IMR-90 (cell line): Measurements from ENCODE around the gene CAMTA1. TPM values are rescaled to one million over a fixed set of nuclear protein-coding genes. Genes with fewer than 3 reads are reported as not detected.

Experiments used
- ATAC-seq: fragments of 200-7000 bp; cut with Tn5 transposase; 2 replicates; pipeline ENCODE4 v1.9.1; 2020; ENCODE audit warnings: low read depth, mild to moderate bottlenecking, moderate library complexity
- BruUV-seq: library from RNA; stranded (reverse); fragments of 400-500 nt; replicated peaks from 2 replicates; lab custom pipeline; 2021; lab: Mats Ljungman, UMichigan
- CTCF ChIA-PET: fragments of 300-600 bp; formaldehyde crosslinking; extraction: SDS; loops from one replicate; lab custom pipeline; 2021; ENCODE audit warnings: antibody characterized with exemption; lab: Yijun Ruan, JAX
- POLR2A ChIA-PET: fragments of 300-600 bp; sonication (Branson Sonifier 250); formaldehyde crosslinking; loops from one replicate; lab custom pipeline; 2022; ENCODE audit warnings: antibody characterized with exemption; ENCODE audit not compliant: unreplicated experiment; lab: Charles Lee
- DNase-seq: peaks from one replicate; pipeline ENCODE4 v3.0.0; 2013
- H2AFZ ChIP-seq: replicated peaks from 2 replicates; pipeline ENCODE3; 2013; ENCODE audit warnings: low read length, mild to moderate bottlenecking; ENCODE audit not compliant: poor library complexity
- H2AK5ac ChIP-seq: 2 replicates; pipeline ENCODE4 v1.6.1; 2013; ENCODE audit warnings: low read depth, low read length, inconsistent platforms
- H2AK9ac ChIP-seq: replicated peaks from 2 replicates; pipeline ENCODE3; 2013; ENCODE audit warnings: mild to moderate bottlenecking, low read depth, low read length, moderate library complexity; ENCODE audit not compliant: poor library complexity
- H2BK120ac ChIP-seq: 2 replicates; pipeline ENCODE4 v1.6.1; 2013; ENCODE audit warnings: low read depth, low read length, inconsistent platforms
- H2BK15ac ChIP-seq: 3 replicates; pipeline ENCODE4 v1.6.1; 2013; ENCODE audit warnings: low read depth, low read length, inconsistent platforms
- H2BK20ac ChIP-seq: 2 replicates; pipeline ENCODE4 v1.6.1; 2013; ENCODE audit warnings: low read depth, mild to moderate bottlenecking, inconsistent platforms, low read length, moderate library complexity
- H2BK5ac ChIP-seq: 2 replicates; pipeline ENCODE4 v1.6.1; 2013; ENCODE audit warnings: mild to moderate bottlenecking, low read depth, low read length, inconsistent platforms; ENCODE audit not compliant: poor library complexity, severe bottlenecking
- H3K14ac ChIP-seq: replicated peaks from 2 replicates; pipeline ENCODE4 v1.6.1; 2013; ENCODE audit warnings: low read depth, low read length, inconsistent platforms
- H3K18ac ChIP-seq: 2 replicates; pipeline ENCODE4 v1.6.1; 2013; ENCODE audit warnings: low read depth, low read length, control low read depth
- H3K23ac ChIP-seq: 2 replicates; pipeline ENCODE4 v1.6.1; 2013; ENCODE audit warnings: low read depth, low read length, inconsistent platforms
- H3K27ac ChIP-seq: 2 replicates; pipeline ENCODE4 v1.5.1; 2013; ENCODE audit warnings: mild to moderate bottlenecking, control low read depth, low read length; ENCODE audit not compliant: insufficient read depth
- H3K27me3 ChIP-seq: 2 replicates; pipeline ENCODE4 v1.6.1; 2013; ENCODE audit warnings: low read length; ENCODE audit not compliant: control insufficient read depth, insufficient read depth
- H3K36me3 ChIP-seq: 2 replicates; pipeline ENCODE4 v1.6.1; 2013; ENCODE audit warnings: low read length, mixed read lengths; ENCODE audit not compliant: control insufficient read depth, insufficient read depth
- H3K4ac ChIP-seq: 2 replicates; pipeline ENCODE4 v1.6.1; 2013; ENCODE audit warnings: low read depth, low read length, inconsistent platforms
- H3K4me1 ChIP-seq: 2 replicates; pipeline ENCODE4 v1.6.1; 2013; ENCODE audit warnings: low read length, mixed read lengths; ENCODE audit not compliant: control insufficient read depth, insufficient read depth
- H3K4me2 ChIP-seq: 2 replicates; pipeline ENCODE4 v1.6.1; 2013; ENCODE audit warnings: low read depth, mild to moderate bottlenecking, control low read depth, low read length, moderate library complexity
- H3K4me3 ChIP-seq: 2 replicates; pipeline ENCODE4 v1.5.1; 2013; ENCODE audit warnings: low read depth, mild to moderate bottlenecking, control low read depth, low read length, moderate library complexity; ENCODE audit not compliant: insufficient read depth
- H3K56ac ChIP-seq: 2 replicates; pipeline ENCODE4 v1.6.1; 2013; ENCODE audit warnings: low read length, inconsistent platforms; ENCODE audit not compliant: insufficient read depth; ENCODE audit errors: extremely low read depth
- H3K79me1 ChIP-seq, 2 experiments: 2 replicates each; pipeline ENCODE4 v1.6.1; 2013; ENCODE audit warnings: low read length in 2 of 2, inconsistent platforms in 1 of 2, low read depth in 1 of 2
- H3K9ac ChIP-seq: 2 replicates; pipeline ENCODE4 v1.6.1; 2013; ENCODE audit warnings: low read depth, low read length, control low read depth
- H3K9me1 ChIP-seq: 2 replicates; pipeline ENCODE4 v1.6.1; 2013; ENCODE audit warnings: low read length, inconsistent platforms; ENCODE audit not compliant: insufficient read depth
- H3K9me3 ChIP-seq: 2 replicates; pipeline ENCODE4 v1.6.1; 2013; ENCODE audit warnings: low read length; ENCODE audit not compliant: control insufficient read depth, insufficient read depth
- H4K20me1 ChIP-seq: 2 replicates; pipeline ENCODE4 v1.6.1; 2013; ENCODE audit warnings: low read length, inconsistent platforms; ENCODE audit not compliant: insufficient read depth
- H4K5ac ChIP-seq: 2 replicates; pipeline ENCODE4 v1.6.1; 2013; ENCODE audit warnings: mild to moderate bottlenecking, low read depth, low read length, control low read depth
- H4K8ac ChIP-seq, 2 experiments: 2 replicates each; pipeline ENCODE4 v1.6.1; 2013; ENCODE audit warnings: low read depth in 2 of 2, low read length in 2 of 2, control low read depth in 1 of 2, inconsistent platforms in 1 of 2
- H4K91ac ChIP-seq: 2 replicates; pipeline ENCODE4 v1.6.1; 2013; ENCODE audit warnings: low read depth, low read length, inconsistent platforms; ENCODE audit not compliant: insufficient read depth
- BHLHE40 ChIP-seq: fragments of 150-350 bp; IDR thresholded peaks from 2 replicates; pipeline ENCODE4 v1.6.1; 2016; ENCODE audit warnings: mild to moderate bottlenecking, low read depth, low read length
- CEBPB ChIP-seq: IDR thresholded peaks from 2 replicates; pipeline ENCODE4 v1.6.1; 2012; ENCODE audit warnings: low read depth, low read length, improper control_type of control experiment
- CTCF ChIP-seq: conservative IDR thresholded peaks from 2 replicates; pipeline ENCODE4 v1.5.1; 2012; ENCODE audit warnings: mild to moderate bottlenecking, low read depth, low read length, improper control_type of control experiment
- ELK1 ChIP-seq: fragments of 150-350 bp; IDR thresholded peaks from 2 replicates; pipeline ENCODE4 v1.6.1; 2016; ENCODE audit warnings: low read depth, mild to moderate bottlenecking, low read length, moderate library complexity, borderline replicate concordance
- FOS ChIP-seq: fragments of 150-350 bp; IDR thresholded peaks from 2 replicates; pipeline ENCODE4 v1.6.1; 2016; ENCODE audit warnings: low read depth, low read length
- MAFK ChIP-seq: IDR thresholded peaks from 2 replicates; pipeline ENCODE4 v1.6.1; 2012; ENCODE audit warnings: low read depth, low read length, improper control_type of control experiment
- MAZ ChIP-seq: IDR thresholded peaks from 2 replicates; pipeline ENCODE4 v1.6.1; 2012; ENCODE audit warnings: low read depth, mild to moderate bottlenecking, low read length, improper control_type of control experiment, moderate library complexity, borderline replicate concordance
- MXI1 ChIP-seq: IDR thresholded peaks from 2 replicates; pipeline ENCODE4 v1.6.1; 2012; ENCODE audit warnings: low read depth, mild to moderate bottlenecking, low read length, moderate library complexity, borderline replicate concordance
- NFE2L2 ChIP-seq: fragments of 150-350 bp; IDR thresholded peaks from 2 replicates; pipeline ENCODE4 v1.6.1; 2016; ENCODE audit warnings: low read depth, mild to moderate bottlenecking, low read length
- POLR2A ChIP-seq: IDR thresholded peaks from 2 replicates; pipeline ENCODE4 v1.6.1; 2012; ENCODE audit warnings: mild to moderate bottlenecking, low read depth, low read length
- RAD21 ChIP-seq: IDR thresholded peaks from 2 replicates; pipeline ENCODE4 v1.6.1; 2012; ENCODE audit warnings: low read length, improper control_type of control experiment
- RCOR1 ChIP-seq: IDR thresholded peaks from 2 replicates; pipeline ENCODE4 v1.6.1; 2012; ENCODE audit warnings: mild to moderate bottlenecking, low read length, improper control_type of control experiment; ENCODE audit not compliant: insufficient replicate concordance
- RFX5 ChIP-seq: IDR thresholded peaks from 2 replicates; pipeline ENCODE4 v1.8.0; 2012; ENCODE audit warnings: low read depth, mild to moderate bottlenecking, low read length, moderate library complexity
- WGBS, 2 experiments: methylation state at CpG; one replicate each; pipeline versions ENCODE4 v1.1.5 to v1.1.7; 2013; ENCODE audit warnings: missing lambda C conversion rate in 2 of 2; ENCODE audit not compliant: insufficient read length in 1 of 2; ENCODE audit errors: extremely low coverage in 2 of 2; 5-methylcytosine and 5-hydroxymethylcytosine counted together
- dilution Hi-C: fragments of 300-500 bp; cut with HindIII; formaldehyde crosslinking; loops from one replicate; pipeline ENCODE4 v1.14.3; 2018; ENCODE audit warnings: low sequenced_read_pairs; ENCODE audit not compliant: unreplicated experiment
- in situ Hi-C: fragments of 300-500 bp; cut with MboI; formaldehyde crosslinking; loops from 3 replicates; pipeline ENCODE4 v1.14.3; 2019; ENCODE audit warnings: low sequenced_read_pairs, inconsistent platforms, mixed read lengths
- intact Hi-C: fragments of 100-400 bp; cut with micrococcal nuclease; formaldehyde crosslinking; loops from 2 replicates; pipeline ENCODE4 v1.10.0; 2022
- polyA plus RNA-seq, 3 experiments: library from polyadenylated mRNA; depleted of rRNA; stranded (reverse); fragments of >200 nt; gene quantifications; 2 replicates each; pipeline ENCODE4 v1.2.3, GENCODE V29; 2012; ENCODE audit warnings: low replicate concordance in 1 of 3
- total RNA-seq: library from RNA; depleted of rRNA; stranded (reverse); fragments of >200 nt; gene quantifications from 2 replicates; pipeline ENCODE4 v1.2.3, GENCODE V29; 2012

The CAMTA1 gene
- total and polyA plus RNA-seq, 2 of the 4 experiments (the other 2 are of a cell fraction), result 35.5 to 74.3 TPM

- H4K8ac ChIP-seq, result peak overlapping the region in 1 of 2 experiments; percentile 38; a peak in 1 of 4 replicates
- H2AK9ac ChIP-seq, result no peak overlapping the region
- no peak overlapping the region for H3K56ac ChIP-seq
- H2BK20ac ChIP-seq, result peak overlapping the region; percentile 90
- no peak overlapping the region for H3K4me2 ChIP-seq
- H2BK15ac ChIP-seq, result peak overlapping the region; percentile 78
- no peaks in the 10 kb centered on the region for H4K20me1 ChIP-seq
- TF ChIP-seq RFX5 (no peak), CTCF (no peak), CEBPB (no peak), POLR2A (no peak), MAZ (no peak), RCOR1 (no peak), ELK1 (no peak), RAD21 (no peak), FOS (no peak), NFE2L2 (no peak), MAFK (no peak), BHLHE40 (no peak), MXI1 (no peak)
- peak overlapping the region; percentile 46 for H3K18ac ChIP-seq
- H3K27ac ChIP-seq, result peak overlapping the region; percentile 64; the same call in 1 of the 2 replicates
- peak overlapping the region; percentile 75 for H3K4ac ChIP-seq
- ChIA-PET POLR2A (no interaction called here), CTCF (no interaction called here)
- H3K9me1 ChIP-seq, result peaks cover 10% of the 10 kb centered on the region
- DNase-seq (no peak), ATAC-seq (no peak)
- BruUV-seq, result no TSS peak
- H3K9ac ChIP-seq, result no peak overlapping the region
- dilution Hi-C loops, result no loop called here
- H3K4me1 ChIP-seq, result peaks cover 11% of the 10 kb centered on the region
- peak overlapping the region; percentile 17; the same call in 1 of the 2 replicates for H3K14ac ChIP-seq
- no peak overlapping the region for H3K4me3 ChIP-seq
- peaks cover 17% of the 10 kb centered on the region for H3K36me3 ChIP-seq
- H3K9me3 ChIP-seq, result no peaks in the 10 kb centered on the region
- peak overlapping the region; percentile 53 for H3K23ac ChIP-seq
- H3K27me3 ChIP-seq, result no peaks in the 10 kb centered on the region
- peaks cover 14 to 42% of the 10 kb centered on the region in 2 experiments for H3K79me1 ChIP-seq
- intact Hi-C loops, result loop anchor here (5.0 kb wide), 1 partner anchor 72 kb away; no protein-coding TSS in a partner anchor
- peak overlapping the region; percentile 86 for H2BK120ac ChIP-seq
- no peak overlapping the region for H2AFZ ChIP-seq
- H4K5ac ChIP-seq, result peak overlapping the region; percentile 15; the same call in 1 of the 2 replicates
- H4K91ac ChIP-seq, result peak overlapping the region; percentile 80; the same call in 1 of the 2 replicates
- in situ Hi-C loops, result no loop called here
- H2AK5ac ChIP-seq, result peak overlapping the region; percentile 89
- H2BK5ac ChIP-seq, result peak overlapping the region; percentile 38
- 100% methylated on average over 1 of the region's 4 CpGs; no CpG with 5 or more reads in 1 of the 2 experiments for WGBS, 2 experiments
These were observed 89.0 kb downstream of the CAMTA1 start for GRCh38 chr1:6874298-6874697.
